Measurements from ENCODE around the gene ZNF329. TPM values are rescaled to one million over a fixed set of nuclear protein-coding genes. Genes with fewer than 3 reads are reported as not detected.
A peak's percentile ranks its signal among the peaks of the same experiment; 100 is the strongest.

Gene ZNF329
- total RNA-seq, 1 donor from 2014 or later = 9.2 TPM

GRCh38 chr19:58117841-58118575 is 32.6 kb downstream of the ZNF329 start:
- peak; percentile 92 for DNase-seq (ENCODE audit: low spot score)
- Mint-ChIP-seq H3K9me3 (ENCODE audit: low read depth) (peaks cover 74% of the 10 kb centered on the region), H3K27ac (ENCODE audit: unreplicated experiment) (no peak overlapping the region), H3K27me3 (ENCODE audit: low read depth) (no peaks in the 10 kb centered on the region), H3K4me1 (ENCODE audit: low read depth) (no peaks in the 10 kb centered on the region), H3K36me3 (ENCODE audit: low read depth) (peaks cover 34% of the 10 kb centered on the region), H3K4me3 (ENCODE audit: unreplicated experiment) (no peak overlapping the region)
- TF ChIP-seq, protein P1, sequence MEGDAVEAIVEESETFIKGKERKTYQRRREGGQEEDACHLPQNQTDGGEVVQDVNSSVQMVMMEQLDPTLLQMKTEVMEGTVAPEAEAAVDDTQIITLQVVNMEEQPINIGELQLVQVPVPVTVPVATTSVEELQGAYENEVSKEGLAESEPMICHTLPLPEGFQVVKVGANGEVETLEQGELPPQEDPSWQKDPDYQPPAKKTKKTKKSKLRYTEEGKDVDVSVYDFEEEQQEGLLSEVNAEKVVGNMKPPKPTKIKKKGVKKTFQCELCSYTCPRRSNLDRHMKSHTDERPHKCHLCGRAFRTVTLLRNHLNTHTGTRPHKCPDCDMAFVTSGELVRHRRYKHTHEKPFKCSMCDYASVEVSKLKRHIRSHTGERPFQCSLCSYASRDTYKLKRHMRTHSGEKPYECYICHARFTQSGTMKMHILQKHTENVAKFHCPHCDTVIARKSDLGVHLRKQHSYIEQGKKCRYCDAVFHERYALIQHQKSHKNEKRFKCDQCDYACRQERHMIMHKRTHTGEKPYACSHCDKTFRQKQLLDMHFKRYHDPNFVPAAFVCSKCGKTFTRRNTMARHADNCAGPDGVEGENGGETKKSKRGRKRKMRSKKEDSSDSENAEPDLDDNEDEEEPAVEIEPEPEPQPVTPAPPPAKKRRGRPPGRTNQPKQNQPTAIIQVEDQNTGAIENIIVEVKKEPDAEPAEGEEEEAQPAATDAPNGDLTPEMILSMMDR (IDR thresholded peaks at IDR 0.05) = no peak

DNA sequence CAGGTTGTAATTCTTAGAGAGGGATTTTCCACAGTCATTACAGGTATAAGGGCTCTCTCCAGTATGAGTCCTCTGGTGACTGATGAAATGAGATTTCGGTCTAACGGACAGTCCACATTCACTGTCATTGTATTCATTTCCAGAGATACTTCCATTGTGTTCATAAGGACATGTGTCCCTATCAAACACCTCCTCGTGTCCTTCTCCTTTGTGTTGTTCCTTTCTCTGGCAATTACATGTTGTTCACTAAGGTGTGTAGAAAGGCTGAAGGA is 42.1 kb downstream of the ZNF329 start:
- H3K36me3 Mint-ChIP-seq (ENCODE audit: low read depth) = peaks cover 25% of the 10 kb centered on the region
- H3K4me3 Mint-ChIP-seq (ENCODE audit: unreplicated experiment) = no peak overlapping the region
- H3K4me1 Mint-ChIP-seq (ENCODE audit: low read depth) = no peaks in the 10 kb centered on the region
- TF ChIP-seq, protein P1 (IDR thresholded peaks at IDR 0.05) = no peak
- no peak overlapping the region for H3K27ac Mint-ChIP-seq (ENCODE audit: unreplicated experiment)
- no peaks in the 10 kb centered on the region for H3K27me3 Mint-ChIP-seq (ENCODE audit: low read depth)
- peaks cover 60% of the 10 kb centered on the region for H3K9me3 Mint-ChIP-seq (ENCODE audit: low read depth)
- no peak for DNase-seq (ENCODE audit: low spot score)

DNA sequence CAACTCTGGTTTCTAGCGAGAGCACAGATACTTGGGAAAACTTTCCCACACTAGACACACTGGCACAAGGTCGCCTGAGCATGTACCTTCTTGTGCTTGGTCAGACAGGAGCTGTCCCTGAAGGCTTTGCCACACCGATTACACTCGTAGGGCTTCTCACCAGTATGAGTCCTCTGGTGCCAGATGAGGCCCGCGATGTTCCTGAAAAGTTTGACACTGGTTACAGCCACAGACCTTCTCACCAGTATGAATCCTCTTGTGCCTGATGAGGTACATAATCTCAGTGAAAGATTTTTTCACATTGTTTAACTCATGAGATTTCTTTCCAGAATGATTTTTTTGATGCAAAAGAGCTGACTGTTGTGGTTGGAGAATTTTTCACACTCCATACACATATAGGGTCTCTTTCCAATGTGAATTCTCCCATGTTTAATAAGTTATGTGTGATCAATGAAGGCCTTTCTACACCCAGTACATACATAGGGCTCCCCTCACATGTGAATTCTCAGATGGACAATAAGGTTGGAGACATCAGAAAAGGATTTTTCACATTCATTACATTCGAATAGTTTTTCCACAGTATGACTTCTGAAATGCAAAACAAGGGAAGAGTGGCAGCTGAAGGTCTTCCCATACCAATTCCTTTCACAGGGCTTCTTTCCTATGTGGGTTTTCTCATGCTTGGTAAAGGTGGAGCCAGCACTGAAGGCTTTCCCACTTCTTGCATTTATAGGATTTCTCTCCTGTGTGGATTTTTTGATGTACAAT is 42.6 kb downstream of the ZNF329 start:
- H3K4me1 Mint-ChIP-seq (ENCODE audit: low read depth) = no peaks in the 10 kb centered on the region
- no peak for DNase-seq (ENCODE audit: low spot score)
- peaks cover 61% of the 10 kb centered on the region for H3K9me3 Mint-ChIP-seq (ENCODE audit: low read depth)
- TF ChIP-seq, protein P1 (IDR thresholded peaks at IDR 0.05) = no peak
- no peak overlapping the region for H3K4me3 Mint-ChIP-seq (ENCODE audit: unreplicated experiment)
- H3K27me3 Mint-ChIP-seq (ENCODE audit: low read depth) = no peaks in the 10 kb centered on the region
- H3K36me3 Mint-ChIP-seq (ENCODE audit: low read depth) = peaks cover 29% of the 10 kb centered on the region
- H3K27ac Mint-ChIP-seq (ENCODE audit: unreplicated experiment) = no peak overlapping the region

DNA sequence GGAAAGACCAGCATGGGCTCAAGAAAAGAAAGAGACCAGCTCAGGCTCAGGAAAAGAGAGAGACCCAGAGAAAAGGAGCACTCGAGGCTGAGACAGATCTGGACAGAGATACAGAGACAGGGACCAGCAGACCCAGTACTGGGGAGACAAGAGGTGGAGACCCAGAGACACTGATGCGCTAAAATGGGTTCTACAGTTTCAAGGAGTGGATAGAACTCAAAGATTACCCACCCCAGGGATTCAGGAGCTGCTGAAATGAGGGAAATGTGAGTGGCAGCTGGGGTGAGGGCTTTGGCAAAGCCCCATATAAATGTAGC is 51.9 kb downstream of the ZNF329 start:
- Mint-ChIP-seq H3K27me3 (ENCODE audit: low read depth) (no peaks in the 10 kb centered on the region), H3K27ac (ENCODE audit: unreplicated experiment) (peak overlapping the region; percentile 100), H3K36me3 (ENCODE audit: low read depth) (peaks cover 24% of the 10 kb centered on the region), H3K4me1 (ENCODE audit: low read depth) (peaks cover 11% of the 10 kb centered on the region), H3K9me3 (ENCODE audit: low read depth) (peaks cover 34% of the 10 kb centered on the region), H3K4me3 (ENCODE audit: unreplicated experiment) (peak overlapping the region; percentile 89)
- no peak for DNase-seq (ENCODE audit: low spot score)
- TF ChIP-seq, protein P1 (IDR thresholded peaks at IDR 0.05) = no peak

DNA sequence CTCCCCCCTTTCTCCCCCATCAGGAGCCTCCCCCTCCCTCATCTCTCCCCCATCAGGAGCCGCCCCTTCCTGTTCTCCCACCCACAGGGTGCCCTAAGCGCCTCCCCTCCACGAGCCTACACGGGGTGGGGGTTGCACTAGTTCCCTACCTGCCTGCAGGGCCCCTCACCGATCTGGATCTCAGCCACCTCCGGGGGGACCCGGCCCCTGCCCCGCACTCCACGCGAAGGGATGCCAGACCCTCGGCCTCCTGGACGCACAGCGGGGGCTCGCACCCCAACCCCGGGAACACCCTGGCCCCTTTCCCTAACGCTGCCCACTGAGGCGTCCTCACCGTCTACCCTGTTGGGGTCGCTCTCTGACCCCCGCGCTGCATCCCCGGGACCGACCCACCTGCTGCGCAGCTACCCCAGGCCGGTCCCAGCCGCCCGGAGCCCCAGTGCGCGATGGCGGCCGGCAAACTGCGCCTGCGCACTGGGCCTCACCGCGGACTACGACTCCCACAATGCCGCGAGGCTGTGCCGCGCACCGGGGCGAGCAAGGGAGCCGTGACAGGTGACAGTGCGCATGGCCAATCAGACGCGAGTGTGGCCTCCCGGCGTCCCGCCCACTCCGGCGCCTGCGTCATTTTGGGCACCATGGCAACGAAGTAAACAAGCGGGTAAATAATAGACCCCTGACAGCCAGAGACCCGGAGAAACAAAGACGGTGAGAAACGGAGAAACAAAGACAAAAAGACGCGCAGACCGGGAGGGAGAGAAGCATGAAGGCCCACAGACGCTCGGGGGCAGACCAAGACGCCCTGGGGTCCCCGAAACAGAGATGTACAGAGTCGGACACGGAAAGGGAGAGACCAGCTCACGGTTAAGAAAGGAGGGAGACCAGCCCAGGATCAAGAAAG is 52.6 kb downstream of the ZNF329 start, which contains the start of gene ZSCAN18:
TSS of gene ZSCAN18 (minus strand) at position 451 of the 901 bp plus-strand sequence. CDS start 7,964 bp downstream, outside the sequence.
- Mint-ChIP-seq H3K27ac (ENCODE audit: unreplicated experiment) (peak within 1 kb of the TSS; percentile 100), H3K4me1 (ENCODE audit: low read depth) (peaks cover 11% of the 10 kb centered on the region), H3K36me3 (ENCODE audit: low read depth) (peaks cover 22% of the 10 kb centered on the region), H3K4me3 (ENCODE audit: unreplicated experiment) (peak within 1 kb of the TSS; percentile 89), H3K9me3 (ENCODE audit: low read depth) (peaks cover 33% of the 10 kb centered on the region), H3K27me3 (ENCODE audit: low read depth) (no peaks in the 10 kb centered on the region)
- TF ChIP-seq, protein P1 (IDR thresholded peaks at IDR 0.05) = no peak
- peak; percentile 99 for DNase-seq (ENCODE audit: low spot score)
